Measurements from ENCODE around the gene BAX. TPM values are rescaled to one million over a fixed set of nuclear protein-coding genes. Genes with fewer than 3 reads are reported as not detected.

BAX gene
- total RNA-seq, 4 donors from 2014 or later: 25.1 to 29.6 (median 27.5) TPM

DNA sequence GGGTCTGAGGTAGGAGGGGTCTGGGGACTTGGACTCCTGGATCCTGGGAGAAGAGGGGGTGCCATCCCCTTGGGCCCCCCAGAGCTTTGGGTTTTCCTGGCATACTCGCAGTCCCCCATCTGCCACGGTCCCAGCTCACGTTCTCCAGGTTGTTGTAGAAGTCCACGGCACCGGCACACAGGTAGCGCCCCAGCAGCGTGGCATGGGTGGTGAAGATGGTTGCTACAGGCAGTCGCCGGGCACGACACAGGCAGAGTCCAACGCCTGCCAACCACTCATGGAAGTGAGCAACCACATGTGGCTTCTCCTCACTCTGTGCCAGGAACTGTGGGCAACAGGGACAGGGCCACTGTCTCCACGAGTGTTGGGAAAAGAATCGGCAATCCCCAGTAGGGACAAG, 31.0 kb downstream of the BAX start:
- peaks cover 10% of the 10 kb centered on the region for H3K4me1 ChIP-seq
- no peak for DNase-seq (ENCODE audit: low spot score in 2 of 2)
- H3K36me3 ChIP-seq: peaks cover 77% of the 10 kb centered on the region
- H3K27ac ChIP-seq: no peak overlapping the region
- no peaks in the 10 kb centered on the region for H3K9me3 ChIP-seq
- TF ChIP-seq EP300 (IDR thresholded peaks at IDR 0.05) (no peak), POLR2AphosphoS5 (IDR thresholded peaks at IDR 0.05) (no peak), POLR2A (IDR thresholded peaks at IDR 0.05) (no peak)
- TF ChIP-seq, protein P1, sequence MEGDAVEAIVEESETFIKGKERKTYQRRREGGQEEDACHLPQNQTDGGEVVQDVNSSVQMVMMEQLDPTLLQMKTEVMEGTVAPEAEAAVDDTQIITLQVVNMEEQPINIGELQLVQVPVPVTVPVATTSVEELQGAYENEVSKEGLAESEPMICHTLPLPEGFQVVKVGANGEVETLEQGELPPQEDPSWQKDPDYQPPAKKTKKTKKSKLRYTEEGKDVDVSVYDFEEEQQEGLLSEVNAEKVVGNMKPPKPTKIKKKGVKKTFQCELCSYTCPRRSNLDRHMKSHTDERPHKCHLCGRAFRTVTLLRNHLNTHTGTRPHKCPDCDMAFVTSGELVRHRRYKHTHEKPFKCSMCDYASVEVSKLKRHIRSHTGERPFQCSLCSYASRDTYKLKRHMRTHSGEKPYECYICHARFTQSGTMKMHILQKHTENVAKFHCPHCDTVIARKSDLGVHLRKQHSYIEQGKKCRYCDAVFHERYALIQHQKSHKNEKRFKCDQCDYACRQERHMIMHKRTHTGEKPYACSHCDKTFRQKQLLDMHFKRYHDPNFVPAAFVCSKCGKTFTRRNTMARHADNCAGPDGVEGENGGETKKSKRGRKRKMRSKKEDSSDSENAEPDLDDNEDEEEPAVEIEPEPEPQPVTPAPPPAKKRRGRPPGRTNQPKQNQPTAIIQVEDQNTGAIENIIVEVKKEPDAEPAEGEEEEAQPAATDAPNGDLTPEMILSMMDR (IDR thresholded peaks at IDR 0.05): no peak
- H3K27me3 ChIP-seq: no peaks in the 10 kb centered on the region
- WGBS: 100% methylated on average over 2 of the region's 13 CpGs
- H3K4me3 ChIP-seq: no peak overlapping the region

DNA sequence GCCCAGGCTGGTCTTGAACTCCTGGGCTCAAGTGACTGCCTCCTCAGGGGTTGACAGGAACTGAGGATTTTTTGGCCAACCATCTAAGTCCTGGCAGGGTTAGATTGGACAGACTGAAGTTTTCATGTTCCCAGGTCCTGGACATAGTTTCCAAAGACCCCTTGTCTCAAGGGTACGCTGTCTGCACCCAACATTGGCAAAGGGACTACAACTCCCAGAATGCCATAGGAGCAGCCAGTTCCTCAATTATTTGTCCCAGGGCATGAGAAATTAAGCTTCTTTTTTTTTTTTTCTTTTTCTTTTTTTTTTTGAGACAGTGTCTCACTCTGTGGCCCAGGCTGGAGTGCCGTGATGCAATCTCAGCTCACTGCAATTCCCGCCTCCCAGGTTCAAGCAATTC, 31.5 kb downstream of the BAX start:
- Histone ChIP-seq H3K4me1 (peaks cover 15% of the 10 kb centered on the region), H3K27ac (no peak overlapping the region), H3K27me3 (no peaks in the 10 kb centered on the region), H3K36me3 (peaks cover 72% of the 10 kb centered on the region), H3K9me3 (no peaks in the 10 kb centered on the region), H3K4me3 (no peak overlapping the region)
- TF ChIP-seq, protein P1 (IDR thresholded peaks at IDR 0.05): no peak
- no peak for TF ChIP-seq POLR2AphosphoS5 (IDR thresholded peaks at IDR 0.05)
- no peak for TF ChIP-seq POLR2A (IDR thresholded peaks at IDR 0.05)
- no peak for TF ChIP-seq EP300 (IDR thresholded peaks at IDR 0.05)
- DNase-seq (ENCODE audit: low spot score in 2 of 2): no peak
- WGBS: 97% methylated on average over 3 of the region's 3 CpGs

DNA sequence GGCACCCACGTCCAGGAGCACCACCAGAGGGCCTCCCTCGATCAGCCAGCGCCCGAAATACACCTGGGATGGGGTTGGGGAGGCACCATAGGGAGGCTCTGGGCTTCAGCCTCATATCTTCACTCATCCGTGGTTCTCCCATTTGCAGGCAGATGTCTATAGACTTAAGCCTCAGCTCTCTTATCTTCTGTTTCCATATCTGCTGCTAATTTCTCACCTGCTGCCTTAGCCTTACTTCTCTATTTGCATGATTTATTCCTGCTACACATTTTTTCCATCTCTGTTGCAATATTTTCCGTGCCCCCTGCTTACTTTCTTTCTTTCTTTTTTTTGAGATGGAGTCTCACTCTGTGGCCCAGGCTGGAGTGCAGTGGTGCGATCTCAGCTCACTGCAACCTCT, 32.6 kb downstream of the BAX start:
- H3K36me3 ChIP-seq: peaks cover 60% of the 10 kb centered on the region
- H3K4me3 ChIP-seq: no peak overlapping the region

DNA sequence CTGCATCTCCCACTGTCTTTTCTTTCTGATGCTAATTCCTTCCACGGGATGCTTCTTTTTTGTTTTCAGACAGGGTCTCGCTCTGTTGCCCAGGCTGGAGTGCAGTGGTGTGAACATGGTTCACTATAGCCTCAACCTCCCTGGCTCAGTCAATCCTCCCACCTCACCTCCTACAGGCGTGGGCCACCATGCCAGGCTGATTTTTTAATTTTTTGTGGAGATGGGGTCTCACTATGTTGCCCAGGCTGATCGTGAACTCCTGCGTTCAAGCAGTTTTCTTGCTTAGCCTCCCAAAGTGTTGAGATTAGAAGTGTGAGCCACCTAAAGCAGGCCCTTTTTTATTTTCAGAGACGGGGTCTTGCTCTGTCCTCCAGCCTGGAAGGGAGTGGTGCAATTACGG, 33.6 kb downstream of the BAX start:
- DNase-seq (ENCODE audit: low spot score in 2 of 2): no peak
- Histone ChIP-seq H3K36me3 (peaks cover 51% of the 10 kb centered on the region), H3K27ac (no peak overlapping the region), H3K4me3 (no peak overlapping the region), H3K4me1 (peaks cover 28% of the 10 kb centered on the region), H3K27me3 (no peaks in the 10 kb centered on the region), H3K9me3 (no peaks in the 10 kb centered on the region)
- WGBS: 95% methylated on average over 7 of the region's 7 CpGs
- TF ChIP-seq POLR2AphosphoS5 (IDR thresholded peaks at IDR 0.05) (no peak), EP300 (IDR thresholded peaks at IDR 0.05) (no peak), POLR2A (IDR thresholded peaks at IDR 0.05) (no peak)
- TF ChIP-seq, protein P1 (IDR thresholded peaks at IDR 0.05): no peak

More for the DNA sequence above, 32.6 kb downstream of the BAX start:
- TF ChIP-seq POLR2AphosphoS5 (IDR thresholded peaks at IDR 0.05) (no peak), EP300 (IDR thresholded peaks at IDR 0.05) (no peak)
- TF ChIP-seq, protein P1 (IDR thresholded peaks at IDR 0.05): no peak
- 91% methylated on average over 3 of the region's 7 CpGs for WGBS
- Histone ChIP-seq H3K27ac (no peak overlapping the region), H3K27me3 (no peaks in the 10 kb centered on the region), H3K4me1 (peaks cover 27% of the 10 kb centered on the region), H3K9me3 (no peaks in the 10 kb centered on the region)
- DNase-seq (ENCODE audit: low spot score in 2 of 2): no peak

DNA sequence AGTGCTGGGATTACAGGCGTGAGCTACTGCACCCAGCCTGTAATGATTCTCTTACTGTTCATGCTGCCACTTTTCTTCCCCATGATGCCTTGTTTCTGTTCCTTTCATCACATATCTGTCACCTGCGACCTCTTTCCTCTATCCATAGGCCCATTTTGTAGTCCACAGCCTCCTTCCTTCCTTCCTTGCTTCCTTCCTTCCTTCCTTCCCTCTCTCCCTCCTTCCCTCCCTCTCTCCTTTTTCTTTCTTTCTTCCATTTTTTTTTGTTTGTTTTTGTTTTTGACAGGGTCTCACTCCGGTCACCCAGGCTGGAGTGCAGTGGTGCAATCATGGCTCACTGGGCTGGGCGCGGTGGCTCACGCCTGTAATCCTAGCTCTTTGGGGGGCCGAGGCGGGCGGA, 34.2 kb downstream of the BAX start:
- peaks cover 47% of the 10 kb centered on the region for H3K36me3 ChIP-seq
- no peak overlapping the region for H3K27ac ChIP-seq
- DNase-seq (ENCODE audit: low spot score in 2 of 2): no peak
- 95% methylated on average over 9 of the region's 9 CpGs for WGBS
- TF ChIP-seq EP300 (IDR thresholded peaks at IDR 0.05) (no peak), POLR2A (IDR thresholded peaks at IDR 0.05) (no peak), POLR2AphosphoS5 (IDR thresholded peaks at IDR 0.05) (no peak)
- TF ChIP-seq, protein P1 (IDR thresholded peaks at IDR 0.05): no peak
- H3K4me3 ChIP-seq: no peak overlapping the region
- no peaks in the 10 kb centered on the region for H3K27me3 ChIP-seq
- peaks cover 28% of the 10 kb centered on the region for H3K4me1 ChIP-seq
- H3K9me3 ChIP-seq: no peaks in the 10 kb centered on the region
